ENCODE measurements around the gene ACBD5. TPM values are rescaled to one million over a fixed set of nuclear protein-coding genes. Genes with fewer than 3 reads are reported as not detected.
"Not testable (repeated sequence)": the region's sequence is repeated elsewhere in the genome, so short reads cannot be mapped to it uniquely, and the experiment has no call there.

The ACBD5 gene, protein sequence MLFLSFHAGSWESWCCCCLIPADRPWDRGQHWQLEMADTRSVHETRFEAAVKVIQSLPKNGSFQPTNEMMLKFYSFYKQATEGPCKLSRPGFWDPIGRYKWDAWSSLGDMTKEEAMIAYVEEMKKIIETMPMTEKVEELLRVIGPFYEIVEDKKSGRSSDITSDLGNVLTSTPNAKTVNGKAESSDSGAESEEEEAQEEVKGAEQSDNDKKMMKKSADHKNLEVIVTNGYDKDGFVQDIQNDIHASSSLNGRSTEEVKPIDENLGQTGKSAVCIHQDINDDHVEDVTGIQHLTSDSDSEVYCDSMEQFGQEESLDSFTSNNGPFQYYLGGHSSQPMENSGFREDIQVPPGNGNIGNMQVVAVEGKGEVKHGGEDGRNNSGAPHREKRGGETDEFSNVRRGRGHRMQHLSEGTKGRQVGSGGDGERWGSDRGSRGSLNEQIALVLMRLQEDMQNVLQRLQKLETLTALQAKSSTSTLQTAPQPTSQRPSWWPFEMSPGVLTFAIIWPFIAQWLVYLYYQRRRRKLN
- total RNA-seq: 10 to 100 TPM; 34.9 to 36.1 TPM
- long read RNA-seq, full-length matches to known transcripts: 52 of 72 reads
- long read RNA-seq, partial matches to known transcripts: 10 of 72 reads
- long read RNA-seq, other reads (novel, unspliced or antisense): 10 of 72 reads

DNA sequence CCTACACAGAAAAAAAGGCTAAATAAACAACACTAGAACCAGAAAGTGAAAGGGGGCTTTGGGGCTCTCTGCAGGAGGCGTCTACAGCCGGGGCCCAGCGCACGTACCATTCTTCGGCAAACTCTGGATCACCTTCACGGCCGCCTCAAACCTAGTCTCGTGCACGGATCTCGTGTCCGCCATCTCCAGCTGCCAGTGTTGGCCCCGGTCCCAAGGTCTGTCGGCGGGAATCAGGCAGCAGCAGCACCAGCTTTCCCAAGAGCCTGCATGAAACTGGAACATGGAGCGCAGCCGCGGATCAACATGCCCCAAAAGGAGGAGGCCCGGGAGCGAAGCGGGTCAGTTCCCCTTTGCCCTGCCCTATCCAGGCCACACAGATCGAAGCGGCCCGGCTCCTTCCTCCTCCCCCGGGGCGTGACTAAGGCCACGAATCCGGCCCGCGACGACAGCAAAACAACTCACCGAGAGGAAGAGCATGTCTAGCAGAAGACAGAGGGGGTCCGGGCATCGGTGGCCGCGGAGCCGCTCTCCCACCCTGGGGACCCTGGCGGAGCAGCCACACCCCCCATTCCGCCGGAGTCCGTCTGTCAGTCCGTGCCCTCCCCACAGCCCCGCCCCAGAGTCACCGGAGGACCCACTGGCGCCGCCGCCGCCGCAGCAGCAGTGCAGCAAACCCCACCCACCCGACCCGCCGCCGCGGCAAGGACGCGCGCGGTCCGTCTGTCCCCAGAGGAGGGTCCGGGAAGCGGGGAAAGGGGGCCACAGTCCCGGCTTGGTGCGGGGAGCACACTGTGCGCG is at the start of gene ACBD5:
Gene ACBD5 (minus strand): TSS at position 586 of the 798 bp plus-strand sequence. CDS start 109 bp downstream, at position 477.
- peak; percentile 75 to 79 for ATAC-seq
- intact Hi-C loops (cut with DNase I): no loop called here
- DNase-seq: peak; percentile 90

DNA sequence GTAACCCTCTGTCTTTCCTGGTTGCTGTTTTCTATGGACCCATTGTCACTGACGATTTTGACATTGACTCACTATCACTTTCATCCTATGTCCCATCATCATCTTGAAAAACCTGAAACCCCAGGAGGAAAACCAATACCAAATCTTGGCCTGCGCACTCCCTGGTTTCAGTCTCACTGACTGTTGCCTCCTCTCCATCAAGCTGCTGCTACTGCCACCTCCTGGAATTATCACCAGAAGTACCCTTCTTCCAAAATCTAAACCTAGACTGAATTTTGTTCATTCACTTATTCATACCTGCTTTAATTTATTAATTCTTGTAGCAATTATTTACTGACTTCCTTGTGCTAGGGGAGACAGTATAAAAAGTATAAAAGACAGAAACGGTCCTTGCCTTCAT is 44.5 kb upstream of the ACBD5 start:
- intact Hi-C loops (cut with DNase I): loop anchor here in 1 of 2 donors (5.0 kb wide), 1 partner anchor 77 kb away; no protein-coding TSS in a partner anchor
- ATAC-seq (no peak), DNase-seq (no peak)

DNA sequence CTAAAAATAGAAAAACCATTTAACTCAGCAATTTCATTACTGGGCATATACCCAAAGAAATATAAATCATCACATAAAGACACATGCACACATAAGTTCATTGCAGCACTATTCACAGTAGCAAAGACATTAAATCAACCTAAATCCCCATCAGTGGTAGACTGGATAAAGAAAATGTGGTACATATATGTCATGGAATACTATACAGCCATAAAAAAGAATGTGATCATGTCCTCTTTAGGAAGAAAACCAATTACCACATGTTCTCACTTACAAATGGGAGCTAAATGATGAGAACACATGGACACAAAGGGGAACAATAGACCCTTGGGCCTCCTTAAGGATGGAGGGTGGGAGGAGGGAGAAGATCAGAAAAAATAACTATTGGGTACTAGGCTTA is 36.0 kb upstream of the ACBD5 start:
- no peak for DNase-seq
- no peak for ATAC-seq
- intact Hi-C loops (cut with DNase I): no loop called here

DNA sequence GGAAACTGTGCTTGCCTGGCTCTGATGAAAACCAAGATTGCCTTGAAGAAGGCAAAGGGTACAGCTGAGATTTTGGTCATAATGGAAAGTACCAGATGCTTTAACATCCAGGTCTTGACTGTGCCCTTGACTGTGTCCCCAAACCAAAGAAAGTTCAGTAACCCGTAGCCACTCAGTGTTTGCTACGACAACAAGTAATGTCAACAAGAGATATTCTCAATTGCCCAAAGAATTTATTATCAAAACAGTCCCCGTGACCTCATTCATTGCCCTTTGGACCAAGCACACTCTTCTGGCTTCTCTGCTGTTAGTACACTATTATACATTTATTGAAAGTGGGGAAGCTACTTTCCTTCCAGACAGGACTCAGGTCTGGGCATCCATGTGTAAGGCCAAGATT is 25.4 kb upstream of the ACBD5 start:
- ATAC-seq; intact Hi-C loops (cut with DNase I): not testable (repeated sequence)

DNA sequence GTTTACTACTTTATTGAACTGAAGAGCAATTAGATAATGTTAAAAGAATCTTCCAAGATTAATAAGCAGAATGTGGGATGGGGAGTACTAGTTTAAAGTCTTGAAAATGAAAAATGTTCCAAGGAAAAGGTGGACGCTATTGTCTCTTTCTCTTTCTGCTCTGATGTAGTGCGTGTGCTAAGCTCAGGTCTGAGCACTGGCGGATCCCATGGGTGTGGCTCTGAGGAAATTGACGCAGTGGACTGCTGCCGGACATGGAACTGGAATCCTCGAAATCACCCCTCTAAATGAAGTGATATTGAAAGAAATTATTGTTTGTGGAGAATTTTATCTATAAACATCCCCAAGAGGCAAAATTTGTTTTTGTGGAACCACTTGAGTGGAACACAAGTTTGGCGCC is 22.2 kb upstream of the ACBD5 start:
- intact Hi-C loops (cut with DNase I); ATAC-seq; DNase-seq: not testable (repeated sequence)

More for the DNA sequence above, 25.4 kb upstream of the ACBD5 start:
- DNase-seq: not testable (repeated sequence)

DNA sequence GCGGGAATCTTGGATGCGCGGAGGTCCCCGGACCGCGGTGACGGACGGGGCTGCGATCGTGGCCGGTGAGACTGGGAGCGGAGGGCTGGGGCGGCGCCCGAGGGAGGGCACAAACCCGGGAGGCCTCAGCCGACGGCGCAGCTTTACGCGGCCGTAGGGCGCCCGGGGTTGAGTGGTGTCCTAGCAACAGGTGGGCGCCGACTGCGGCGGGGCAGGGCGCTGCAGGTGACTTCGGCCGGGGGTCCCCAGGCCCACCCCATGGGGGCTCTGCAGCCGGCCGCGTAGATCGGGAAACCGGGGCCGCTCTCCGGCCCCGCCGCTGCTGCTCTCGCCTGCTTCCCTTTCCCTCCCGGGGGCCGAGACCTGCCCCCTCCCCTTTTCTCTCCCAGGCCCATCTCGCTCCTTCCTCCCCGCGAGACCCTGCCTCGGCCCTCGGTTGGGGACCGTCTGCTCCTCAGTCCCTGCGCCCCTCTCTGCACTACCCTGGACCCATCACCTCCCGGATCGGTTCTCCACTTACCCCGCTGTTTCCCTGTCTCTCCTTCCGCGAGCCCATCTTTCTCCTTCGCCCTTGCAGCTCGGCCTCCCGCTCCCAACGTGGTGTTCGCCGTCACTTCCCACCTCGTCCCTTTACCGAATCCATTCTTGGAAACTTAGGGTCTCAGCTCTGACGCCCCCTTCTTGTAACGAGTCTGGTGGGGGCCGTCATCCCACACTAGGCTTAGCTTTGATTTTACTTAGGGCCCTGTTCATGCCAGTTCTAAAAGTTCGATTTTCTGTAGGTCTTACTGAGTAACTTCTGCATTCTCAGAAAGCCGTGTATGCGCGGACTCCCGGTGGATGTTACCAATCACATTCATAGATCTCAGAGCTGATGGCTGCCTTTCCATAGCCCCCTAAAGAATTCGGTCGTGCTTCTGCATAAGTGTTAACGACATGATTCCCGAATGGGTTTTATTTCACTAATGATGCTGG is 18.5 kb upstream of the ACBD5 start:
- DNase-seq (no peak), ATAC-seq (peak; percentile 51 to 93)
- intact Hi-C loops (cut with DNase I): no loop called here

DNA sequence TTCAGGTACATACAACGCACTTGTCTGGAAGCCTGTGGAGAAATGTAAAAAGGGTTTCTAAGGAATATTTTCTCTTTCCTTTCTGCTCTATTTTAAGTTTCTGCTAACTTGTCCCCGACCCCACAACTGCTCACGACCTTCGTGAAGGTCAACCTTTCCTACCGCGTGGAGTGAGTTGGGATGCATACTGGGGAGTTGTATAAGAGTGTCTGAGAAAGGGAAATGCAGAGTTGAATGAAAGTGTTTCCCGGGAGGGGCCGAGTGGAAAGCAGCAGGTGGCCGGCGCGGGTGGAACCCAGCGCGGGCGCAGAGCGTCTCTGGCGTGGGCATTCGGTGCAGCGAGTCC is 17.9 kb upstream of the ACBD5 start:
- peak in 1 of 2 donors; percentile 45 for ATAC-seq
- intact Hi-C loops (cut with DNase I): no loop called here
- DNase-seq: no peak

DNA sequence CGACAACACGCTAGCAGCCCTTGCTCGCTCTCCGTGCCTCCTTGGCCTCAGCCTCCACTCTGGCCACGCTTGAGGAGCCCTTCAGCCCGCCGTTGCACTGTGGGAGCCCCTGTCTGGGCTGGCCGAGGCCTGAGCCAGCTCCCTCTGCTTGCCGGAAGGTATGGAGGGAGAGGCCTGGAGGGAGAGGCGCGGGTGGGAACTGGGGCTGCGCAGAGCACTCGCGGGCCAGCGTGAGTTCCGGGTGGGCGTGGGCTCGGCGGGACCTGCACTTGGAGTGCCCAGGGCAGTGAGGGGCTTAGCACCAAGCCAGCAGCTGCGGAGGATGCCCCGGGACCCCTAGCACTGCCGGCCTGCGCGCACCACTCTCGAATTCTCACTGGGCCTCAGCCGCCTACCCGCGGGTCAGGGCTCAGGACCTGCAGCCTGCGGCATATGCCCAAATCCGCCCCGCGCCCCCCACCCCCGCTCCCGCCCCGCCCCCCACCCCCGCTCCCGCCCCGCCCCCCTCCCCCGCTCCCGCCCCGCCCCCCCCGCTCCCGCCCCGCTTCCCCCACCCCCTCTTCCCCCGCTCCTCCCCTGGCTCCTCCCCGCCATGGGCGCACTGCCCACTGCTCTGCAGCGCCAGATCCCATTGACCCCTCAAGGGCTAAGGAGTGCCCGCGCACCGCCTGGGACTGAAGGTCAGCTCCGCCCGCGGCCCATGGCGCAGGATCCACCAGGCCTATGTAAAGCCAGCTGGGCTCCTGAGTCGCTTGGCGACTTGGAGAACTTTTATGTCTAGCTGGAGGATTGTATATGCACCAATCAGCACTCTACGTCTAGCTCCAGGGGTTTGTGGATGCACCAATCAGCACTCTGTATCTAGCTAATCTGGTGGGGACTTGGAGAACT is 15.9 kb upstream of the ACBD5 start:
- DNase-seq: no peak
- intact Hi-C loops (cut with DNase I): no loop called here
- no peak for ATAC-seq

DNA sequence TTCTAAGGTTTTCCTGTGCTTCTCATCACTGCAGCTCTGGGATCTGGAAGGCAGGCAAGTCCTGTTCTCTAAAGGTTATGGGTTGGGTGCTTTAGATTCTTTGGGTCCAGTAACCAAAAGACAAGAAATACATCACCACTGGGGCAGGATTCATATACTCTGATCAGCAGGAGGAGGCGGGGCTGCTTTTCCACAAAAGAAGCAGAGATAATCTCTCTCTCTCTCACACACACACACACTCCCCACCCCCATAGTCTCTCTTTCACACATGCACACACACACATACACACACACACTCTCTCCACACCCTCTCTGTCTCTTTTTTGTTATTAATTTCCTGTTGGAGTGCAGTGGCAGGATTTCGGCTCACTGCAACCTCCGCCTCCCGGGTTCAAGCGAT is 13.0 kb upstream of the ACBD5 start:
- DNase-seq: no peak
- intact Hi-C loops (cut with DNase I): no loop called here
- no peak for ATAC-seq

DNA sequence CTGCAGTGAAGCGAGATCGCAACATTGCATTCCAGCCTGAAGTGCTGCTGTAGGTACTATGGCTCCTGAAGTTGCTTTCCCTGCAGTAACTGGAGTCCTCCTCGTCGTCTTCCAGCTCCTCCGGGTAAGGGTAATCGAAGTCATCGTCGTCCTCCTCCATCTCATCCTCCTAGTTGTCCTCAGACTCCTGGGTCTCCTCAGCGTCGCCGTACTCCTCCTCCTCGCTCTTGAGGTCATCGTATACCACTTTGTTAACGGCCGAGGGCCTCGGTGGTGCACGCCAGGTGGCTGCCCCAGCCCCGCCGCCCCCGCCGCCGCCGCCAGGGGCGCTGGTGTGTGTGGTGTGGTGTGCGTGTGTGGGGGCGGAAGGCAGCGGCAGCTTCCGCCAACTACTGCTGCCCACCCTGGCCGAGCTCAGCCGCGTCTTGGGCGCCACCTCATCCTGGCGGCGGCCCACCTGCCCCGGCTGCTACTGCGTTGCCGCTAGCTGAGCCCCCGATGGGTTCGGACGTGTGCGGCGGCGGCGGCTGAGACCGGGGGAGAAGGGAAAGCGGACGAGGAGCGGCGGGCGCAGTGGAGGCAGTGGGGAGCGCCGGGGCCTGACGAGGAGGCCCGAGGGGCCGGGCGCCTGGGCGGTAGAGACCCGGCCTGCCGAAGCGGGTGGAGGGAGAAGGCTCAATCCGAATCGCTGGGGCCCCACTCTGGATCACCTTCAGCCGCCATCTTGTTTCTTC is 11.8 kb upstream of the ACBD5 start:
- peak; percentile 97 to 99 for ATAC-seq
- DNase-seq: peak; percentile 79
- intact Hi-C loops (cut with DNase I): no loop called here

DNA sequence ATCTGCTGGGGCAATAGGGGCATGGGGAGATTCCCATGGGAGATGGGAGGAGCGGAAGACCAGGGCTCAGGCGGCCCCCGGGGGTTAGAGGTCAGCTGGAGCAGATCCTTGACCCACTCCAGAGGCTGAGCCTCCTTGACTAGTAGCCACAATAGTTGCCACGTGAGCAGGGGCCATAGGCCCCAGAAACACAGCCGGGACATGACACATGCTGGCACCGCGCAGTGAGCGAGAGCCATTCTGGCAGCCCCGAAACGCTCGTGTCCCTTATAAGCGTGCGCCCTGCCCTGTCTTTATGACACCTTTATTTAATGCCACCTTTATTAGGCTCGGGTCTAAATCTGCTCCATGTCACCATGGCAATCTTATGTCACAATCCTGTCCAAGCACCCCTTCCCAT is 11.0 kb upstream of the ACBD5 start:
- intact Hi-C loops (cut with DNase I): no loop called here
- ATAC-seq (no peak), DNase-seq (no peak)

DNA sequence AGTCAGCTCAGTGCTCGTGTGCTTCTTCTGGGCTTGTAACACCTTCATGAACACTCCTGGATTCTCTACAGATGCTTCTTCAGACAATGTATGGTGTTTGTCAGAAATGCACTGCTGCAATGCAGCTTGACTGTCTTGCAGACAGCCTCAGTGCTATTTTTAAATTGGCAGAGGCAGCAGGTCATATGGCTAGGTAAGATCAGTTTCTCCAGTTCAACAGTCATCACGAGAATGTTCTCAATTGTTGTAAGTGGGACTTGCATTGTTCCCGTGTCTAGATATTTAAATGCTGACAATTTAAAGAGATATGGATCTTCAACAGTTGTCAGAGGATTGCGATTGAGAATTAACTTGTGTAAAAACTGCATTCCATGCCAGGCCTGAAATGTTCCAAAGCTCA is 7.6 kb upstream of the ACBD5 start:
- ATAC-seq: no peak
- intact Hi-C loops (cut with DNase I): no loop called here
- DNase-seq: no peak

DNA sequence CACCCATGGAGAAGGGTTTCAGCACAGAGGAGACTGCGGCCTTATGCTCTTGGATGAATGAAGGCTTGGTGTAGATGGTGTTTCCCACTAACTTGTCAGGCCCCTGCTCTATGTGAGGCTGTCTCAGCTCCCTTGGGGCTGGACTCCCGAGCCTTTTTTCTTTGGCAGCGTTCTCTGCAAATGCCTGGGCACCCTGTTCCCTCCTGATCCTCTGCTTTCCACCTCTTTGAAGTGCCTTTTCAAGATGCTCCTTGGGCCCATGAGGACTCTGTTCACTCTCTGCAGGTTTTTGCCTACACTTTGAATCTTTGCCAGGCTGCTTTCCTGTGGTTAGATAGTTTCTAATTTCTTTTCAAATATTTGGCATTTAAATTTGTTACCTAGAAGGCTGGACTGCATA is 6.8 kb upstream of the ACBD5 start:
- ATAC-seq (no peak), DNase-seq (no peak)
- intact Hi-C loops (cut with DNase I): no loop called here

DNA sequence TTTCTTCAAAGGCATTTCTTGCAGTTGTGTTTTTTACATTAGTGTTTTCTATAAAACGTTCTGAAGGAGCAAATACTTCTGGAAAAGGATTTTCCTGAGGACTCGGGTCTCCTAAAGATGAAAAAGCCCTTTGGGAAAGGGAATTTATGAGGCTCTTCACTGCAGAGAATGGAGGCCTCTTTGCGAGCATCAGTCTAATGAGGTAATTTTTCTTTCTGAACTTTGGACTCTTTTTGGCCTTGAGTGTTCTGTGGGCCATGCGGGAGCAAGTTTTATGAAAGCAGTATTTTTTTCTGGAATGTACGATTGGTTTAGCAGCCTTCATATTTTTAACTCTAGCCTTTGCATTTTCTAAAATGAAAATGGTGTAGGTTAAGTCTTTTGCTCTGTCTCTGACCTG is 6.4 kb upstream of the ACBD5 start:
- ATAC-seq: no peak
- no peak for DNase-seq
- intact Hi-C loops (cut with DNase I): no loop called here

DNA sequence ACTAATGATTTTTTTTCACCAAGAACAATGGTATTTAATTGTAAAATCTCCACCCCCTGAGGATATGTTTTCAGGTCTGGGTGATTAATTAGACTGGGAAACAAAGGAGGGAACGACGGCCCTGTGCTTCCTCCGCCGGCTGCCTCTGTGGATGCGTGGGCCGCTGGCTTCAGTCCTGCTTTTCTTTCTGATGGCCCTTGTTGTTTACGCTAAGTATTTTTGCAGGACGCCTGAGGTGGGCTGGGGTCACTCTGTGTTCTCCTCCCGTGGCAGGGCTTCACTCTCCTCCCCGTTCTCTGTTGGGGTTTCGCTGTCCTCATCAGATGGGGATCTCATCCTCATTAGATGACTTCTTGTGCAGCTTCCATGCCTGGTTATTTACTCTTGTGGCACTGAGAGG is 5.2 kb upstream of the ACBD5 start:
- ATAC-seq: no peak
- DNase-seq: no peak
- intact Hi-C loops (cut with DNase I): no loop called here

DNA sequence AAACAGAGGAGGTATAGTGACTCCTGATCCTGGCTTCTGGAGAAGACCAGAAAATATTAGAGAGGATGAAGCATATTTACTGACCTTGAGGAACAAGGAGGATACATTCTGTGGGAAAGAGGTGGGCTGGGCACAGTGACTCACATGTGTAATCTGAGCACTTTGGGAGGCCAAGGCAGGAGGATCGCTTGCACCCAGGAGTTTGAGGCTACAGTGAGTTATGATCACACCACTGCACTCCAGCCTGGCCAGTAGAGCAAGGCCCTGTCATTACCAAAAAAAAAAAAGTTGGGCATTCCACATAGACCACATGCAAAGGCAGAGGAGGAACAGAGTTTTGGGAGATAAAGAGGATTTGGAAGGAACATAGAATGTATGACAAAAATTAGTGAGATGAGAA is 4.4 kb upstream of the ACBD5 start:
- intact Hi-C loops (cut with DNase I): no loop called here
- no peak for DNase-seq
- no peak for ATAC-seq

DNA sequence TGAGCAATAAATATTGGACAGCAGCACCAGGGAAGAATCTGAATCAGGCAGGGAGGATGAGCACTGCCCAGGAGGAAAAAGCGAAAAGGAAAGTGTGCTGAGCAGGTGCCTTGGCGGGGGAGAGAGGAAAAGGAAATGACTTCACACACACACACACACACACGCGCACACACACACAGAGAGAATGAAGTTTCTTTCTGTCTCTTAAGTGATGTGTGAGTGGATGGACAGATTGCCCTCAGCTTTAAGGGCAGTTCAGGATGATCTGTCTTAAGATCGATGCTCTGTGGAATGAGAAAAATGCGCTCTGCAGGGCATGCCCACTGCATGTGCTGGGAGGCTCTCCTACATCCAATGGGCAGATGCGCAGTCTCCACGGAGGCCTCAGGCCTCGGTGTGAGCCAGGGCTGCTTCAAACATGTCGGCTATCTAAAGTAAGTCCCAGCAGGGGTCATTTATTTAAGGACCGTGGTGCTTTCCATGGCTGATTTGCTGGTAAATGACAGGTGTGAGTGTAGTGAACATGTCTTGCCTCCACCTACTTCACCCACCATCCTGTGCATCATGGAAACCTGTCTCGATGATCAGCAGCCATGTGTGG is 2.5 kb upstream of the ACBD5 start:
- intact Hi-C loops (cut with DNase I): no loop called here
- ATAC-seq (peak; percentile 53 to 70), DNase-seq (peak; percentile 54)
